ENCODE results near the gene KCNG4. TPM values are rescaled to one million over a fixed set of nuclear protein-coding genes. Genes with fewer than 3 reads are reported as not detected.

The KCNG4 gene
- total RNA-seq, 1 donor from 2014 or later = not detected

- no peak overlapping the region for H3K4me3 ChIP-seq (ENCODE audit: low read depth, low read length)
- no peak for TF ChIP-seq CTCF (conservative IDR thresholded peaks at IDR 0.05; ENCODE audit: low read depth, low read length)
- DNase-seq (ENCODE audit: low read depth) = no peak
Measured at GRCh38 chr16:84199861-84200260, 40.0 kb downstream of the KCNG4 start.

- DNase-seq (ENCODE audit: low read depth) = no peak
- no peak overlapping the region for H3K4me3 ChIP-seq (ENCODE audit: low read depth, low read length)
- no peak for TF ChIP-seq CTCF (conservative IDR thresholded peaks at IDR 0.05; ENCODE audit: low read depth, low read length)
Measured at GRCh38 chr16:84199097-84199496, 40.7 kb downstream of the KCNG4 start.

GRCh38 chr16:84198401-84198800 is 41.4 kb downstream of the KCNG4 start:
- TF ChIP-seq CTCF (conservative IDR thresholded peaks at IDR 0.05; ENCODE audit: low read depth, low read length) = no peak
- no peak for DNase-seq (ENCODE audit: low read depth)
- H3K4me3 ChIP-seq (ENCODE audit: low read depth, low read length) = no peak overlapping the region

- no peak overlapping the region for H3K4me3 ChIP-seq (ENCODE audit: low read depth, low read length)
- no peak for TF ChIP-seq CTCF (conservative IDR thresholded peaks at IDR 0.05; ENCODE audit: low read depth, low read length)
Measured at GRCh38 chr16:84197466-84198128, 42.2 kb downstream of the KCNG4 start.

GRCh38 chr16:84196727-84197394 is 43.0 kb downstream of the KCNG4 start:
- no peak for TF ChIP-seq CTCF (conservative IDR thresholded peaks at IDR 0.05; ENCODE audit: low read depth, low read length)
- DNase-seq (ENCODE audit: low read depth) = no peak
- H3K4me3 ChIP-seq (ENCODE audit: low read depth, low read length) = no peak overlapping the region

More at GRCh38 chr16:84197466-84198128, 42.2 kb downstream of the KCNG4 start:
- DNase-seq (ENCODE audit: low read depth) = no peak

- no peak for TF ChIP-seq CTCF (conservative IDR thresholded peaks at IDR 0.05; ENCODE audit: low read depth, low read length)
- no peak for DNase-seq (ENCODE audit: low read depth)
- no peak overlapping the region for H3K4me3 ChIP-seq (ENCODE audit: low read depth, low read length)
Measured at GRCh38 chr16:84196101-84196500, 43.7 kb downstream of the KCNG4 start.
